Vein endothelial cell (primary cell): ENCODE results near the gene ZNF708. TPM values are rescaled to one million over a fixed set of nuclear protein-coding genes. Genes with fewer than 3 reads are reported as not detected.

Experiments used
- total RNA-seq: library from RNA; depleted of rRNA; stranded (reverse); fragments of >200 nt; gene quantifications from 2 replicates; pipeline ENCODE4 v1.2.3, GENCODE V29; 2012

ZNF708 gene
- total RNA-seq = 9.1 and 9.9 TPM in 2 replicates

GRCh38 chr19:21328885-21329605 lies at the start of gene ZNF708:
ZNF708 (minus strand) TSS chr19:21329410; CDS start chr19:21329212, 198 bp downstream.

GRCh38 chr19:21358768-21359451 lies 29.7 kb upstream of the ZNF708 start, which contains the start of gene ZNF738:
ZNF738 (plus strand) TSS chr19:21359000; CDS start chr19:21359141, 141 bp downstream.

Other genes starting within 250 kb of the ZNF708 start
- 9.8 and 9.9 TPM in 2 replicates for gene ZNF714, start 247.2 kb downstream of the ZNF708 start, total RNA-seq
- 5.2 and 6.2 TPM in 2 replicates for gene ZNF431, start 187.4 kb downstream of the ZNF708 start, total RNA-seq
- gene ZNF738, start 29.6 kb upstream of the ZNF708 start, total RNA-seq = 7.5 and 8.2 TPM in 2 replicates
- 12.9 and 13.1 TPM in 2 replicates for gene ZNF493, start 67.7 kb upstream of the ZNF708 start, total RNA-seq
- gene ZNF429, start 176.2 kb upstream of the ZNF708 start, total RNA-seq = 3.3 and 4.4 TPM in 2 replicates